ENCODE measurements around the gene ZNF718. TPM values are rescaled to one million over a fixed set of nuclear protein-coding genes. Genes with fewer than 3 reads are reported as not detected.
"Not testable (repeated sequence)": the region's sequence is repeated elsewhere in the genome, so short reads cannot be mapped to it uniquely, and the experiment has no call there.

The ZNF718 gene
- total and polyA plus RNA-seq, 2 experiments from 2014 or later = 9.7 to 35.1 TPM

DNA sequence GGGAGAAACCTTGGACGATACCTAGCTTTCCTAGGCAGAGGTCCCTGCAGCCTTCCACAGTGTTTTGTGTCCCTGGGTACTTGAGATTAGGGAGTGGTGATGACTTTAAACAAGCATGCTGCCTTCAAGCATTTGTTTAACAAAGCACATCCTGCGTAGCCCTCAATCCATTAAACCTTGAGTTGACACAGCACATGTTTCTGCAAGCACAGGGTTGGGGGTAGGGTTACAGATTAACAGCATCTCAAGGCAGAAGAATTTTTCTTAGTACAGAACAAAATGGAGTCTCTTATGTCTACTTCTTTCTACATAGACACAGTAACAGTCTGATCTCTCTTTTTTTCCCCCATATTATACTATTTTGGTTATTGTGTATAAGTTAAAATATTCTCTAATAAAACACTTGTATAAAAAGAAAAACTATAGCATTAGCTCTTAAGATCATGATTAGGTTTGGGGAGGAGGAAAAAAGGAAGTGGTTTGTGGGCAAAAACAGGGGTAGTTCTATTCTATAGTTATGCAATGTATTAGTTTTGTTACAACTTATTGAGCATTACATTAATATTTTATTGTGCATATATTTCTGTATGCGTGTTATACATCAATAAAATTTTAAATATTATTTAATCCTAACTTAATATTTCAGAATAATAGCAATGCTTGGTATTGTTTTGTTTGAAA is 84.3 kb downstream of the ZNF718 start:
- H3K27ac Mint-ChIP-seq; H2AFZ ChIP-seq; H3K9me2 ChIP-seq (ENCODE audit: insufficient read depth); H3K79me2 ChIP-seq (replicated peaks; ENCODE audit: insufficient read depth); H3K36me3 ChIP-seq (ENCODE audit: insufficient read depth); H3F3A ChIP-seq (replicated peaks; ENCODE audit: low read depth); H3K27me3 ChIP-seq (ENCODE audit: insufficient read depth); H4K20me1 ChIP-seq (replicated peaks; ENCODE audit: insufficient read depth); ATAC-seq: not testable (repeated sequence)
- H3K4me2 ChIP-seq = 0 out of 2 replicates have a peak overlapping the region, but pooled peaks have one; percentile 39
- DNase-seq (ENCODE audit: low spot score) = peak; percentile 46
- Mint-ChIP-seq H3K9me3 (peaks cover 21% of the 10 kb centered on the region), H3K4me3 (peak overlapping the region; percentile 22; the same call in 1 of the 3 replicates), H3K36me3 (ENCODE audit: low read depth) (peaks cover 26% of the 10 kb centered on the region), H3K27me3 (ENCODE audit: insufficient read depth, low read depth, poor library complexity) (peaks cover 17% of the 10 kb centered on the region), H3K4me1 (peaks cover 36% of the 10 kb centered on the region)
- H3K27ac ChIP-seq (ENCODE audit: low read depth) = peak overlapping the region; percentile 68; the same call in 1 of the 2 replicates
- H3K4me3 ChIP-seq = 0 out of 2 replicates have a peak overlapping the region, but pooled peaks have one; percentile 28
- H3K4me1 ChIP-seq (ENCODE audit: insufficient read depth) = peaks cover 14% of the 10 kb centered on the region; the same call in 1 of the 2 replicates

DNA sequence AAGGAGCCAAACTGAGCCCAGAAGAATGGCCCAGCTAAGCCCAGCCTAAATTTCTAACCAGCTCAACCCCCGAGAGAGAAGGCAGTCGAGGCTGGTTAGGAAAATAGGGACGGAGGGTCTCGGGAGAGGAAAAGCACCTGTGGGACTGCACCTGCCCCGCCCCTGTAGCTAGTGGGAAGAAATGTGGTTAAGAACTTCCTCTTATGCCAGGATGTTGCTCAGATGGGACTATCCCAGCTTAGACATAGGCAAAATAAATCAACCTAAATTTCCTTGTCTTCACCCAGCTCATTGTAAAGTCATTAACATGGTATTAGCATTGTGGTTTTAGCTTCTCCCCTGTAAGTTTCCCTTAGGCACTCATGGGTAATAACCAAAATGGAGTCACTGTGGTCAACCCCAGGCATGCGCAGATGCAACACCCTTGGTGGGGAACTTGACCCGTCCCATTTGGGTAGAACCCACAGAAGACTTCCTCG is 86.8 kb downstream of the ZNF718 start:
- H3K9me3 Mint-ChIP-seq = peaks cover 5% of the 10 kb centered on the region
- H3K9me2 ChIP-seq (ENCODE audit: insufficient read depth) = no peaks in the 10 kb centered on the region
- peaks cover 26% of the 10 kb centered on the region for H3K4me1 ChIP-seq (ENCODE audit: insufficient read depth)
- no peaks in the 10 kb centered on the region for H3K27me3 ChIP-seq (ENCODE audit: insufficient read depth)
- H3F3A ChIP-seq (replicated peaks; ENCODE audit: low read depth) = no peaks in the 10 kb centered on the region
- H3K36me3 ChIP-seq (ENCODE audit: insufficient read depth) = peaks cover 9% of the 10 kb centered on the region; the same call in 1 of the 2 replicates
- H3K36me3 Mint-ChIP-seq (ENCODE audit: low read depth) = peaks cover 22% of the 10 kb centered on the region
- no peak overlapping the region for H3K4me2 ChIP-seq
- no peak overlapping the region for H3K4me3 ChIP-seq
- peaks cover 17% of the 10 kb centered on the region for H3K27me3 Mint-ChIP-seq (ENCODE audit: insufficient read depth, low read depth, poor library complexity)
- no peak for DNase-seq (ENCODE audit: low spot score)
- no peak overlapping the region for H3K4me3 Mint-ChIP-seq
- H4K20me1 ChIP-seq (replicated peaks; ENCODE audit: insufficient read depth) = peaks cover 17% of the 10 kb centered on the region
- H3K27ac Mint-ChIP-seq = no peak overlapping the region
- H3K79me2 ChIP-seq (replicated peaks; ENCODE audit: insufficient read depth) = peaks cover 33% of the 10 kb centered on the region
- peaks cover 58% of the 10 kb centered on the region for H3K4me1 Mint-ChIP-seq
- H3K27ac ChIP-seq (ENCODE audit: low read depth) = no peak overlapping the region
- no peak overlapping the region for H2AFZ ChIP-seq
- ATAC-seq = no peak
- TF ChIP-seq, protein P1, sequence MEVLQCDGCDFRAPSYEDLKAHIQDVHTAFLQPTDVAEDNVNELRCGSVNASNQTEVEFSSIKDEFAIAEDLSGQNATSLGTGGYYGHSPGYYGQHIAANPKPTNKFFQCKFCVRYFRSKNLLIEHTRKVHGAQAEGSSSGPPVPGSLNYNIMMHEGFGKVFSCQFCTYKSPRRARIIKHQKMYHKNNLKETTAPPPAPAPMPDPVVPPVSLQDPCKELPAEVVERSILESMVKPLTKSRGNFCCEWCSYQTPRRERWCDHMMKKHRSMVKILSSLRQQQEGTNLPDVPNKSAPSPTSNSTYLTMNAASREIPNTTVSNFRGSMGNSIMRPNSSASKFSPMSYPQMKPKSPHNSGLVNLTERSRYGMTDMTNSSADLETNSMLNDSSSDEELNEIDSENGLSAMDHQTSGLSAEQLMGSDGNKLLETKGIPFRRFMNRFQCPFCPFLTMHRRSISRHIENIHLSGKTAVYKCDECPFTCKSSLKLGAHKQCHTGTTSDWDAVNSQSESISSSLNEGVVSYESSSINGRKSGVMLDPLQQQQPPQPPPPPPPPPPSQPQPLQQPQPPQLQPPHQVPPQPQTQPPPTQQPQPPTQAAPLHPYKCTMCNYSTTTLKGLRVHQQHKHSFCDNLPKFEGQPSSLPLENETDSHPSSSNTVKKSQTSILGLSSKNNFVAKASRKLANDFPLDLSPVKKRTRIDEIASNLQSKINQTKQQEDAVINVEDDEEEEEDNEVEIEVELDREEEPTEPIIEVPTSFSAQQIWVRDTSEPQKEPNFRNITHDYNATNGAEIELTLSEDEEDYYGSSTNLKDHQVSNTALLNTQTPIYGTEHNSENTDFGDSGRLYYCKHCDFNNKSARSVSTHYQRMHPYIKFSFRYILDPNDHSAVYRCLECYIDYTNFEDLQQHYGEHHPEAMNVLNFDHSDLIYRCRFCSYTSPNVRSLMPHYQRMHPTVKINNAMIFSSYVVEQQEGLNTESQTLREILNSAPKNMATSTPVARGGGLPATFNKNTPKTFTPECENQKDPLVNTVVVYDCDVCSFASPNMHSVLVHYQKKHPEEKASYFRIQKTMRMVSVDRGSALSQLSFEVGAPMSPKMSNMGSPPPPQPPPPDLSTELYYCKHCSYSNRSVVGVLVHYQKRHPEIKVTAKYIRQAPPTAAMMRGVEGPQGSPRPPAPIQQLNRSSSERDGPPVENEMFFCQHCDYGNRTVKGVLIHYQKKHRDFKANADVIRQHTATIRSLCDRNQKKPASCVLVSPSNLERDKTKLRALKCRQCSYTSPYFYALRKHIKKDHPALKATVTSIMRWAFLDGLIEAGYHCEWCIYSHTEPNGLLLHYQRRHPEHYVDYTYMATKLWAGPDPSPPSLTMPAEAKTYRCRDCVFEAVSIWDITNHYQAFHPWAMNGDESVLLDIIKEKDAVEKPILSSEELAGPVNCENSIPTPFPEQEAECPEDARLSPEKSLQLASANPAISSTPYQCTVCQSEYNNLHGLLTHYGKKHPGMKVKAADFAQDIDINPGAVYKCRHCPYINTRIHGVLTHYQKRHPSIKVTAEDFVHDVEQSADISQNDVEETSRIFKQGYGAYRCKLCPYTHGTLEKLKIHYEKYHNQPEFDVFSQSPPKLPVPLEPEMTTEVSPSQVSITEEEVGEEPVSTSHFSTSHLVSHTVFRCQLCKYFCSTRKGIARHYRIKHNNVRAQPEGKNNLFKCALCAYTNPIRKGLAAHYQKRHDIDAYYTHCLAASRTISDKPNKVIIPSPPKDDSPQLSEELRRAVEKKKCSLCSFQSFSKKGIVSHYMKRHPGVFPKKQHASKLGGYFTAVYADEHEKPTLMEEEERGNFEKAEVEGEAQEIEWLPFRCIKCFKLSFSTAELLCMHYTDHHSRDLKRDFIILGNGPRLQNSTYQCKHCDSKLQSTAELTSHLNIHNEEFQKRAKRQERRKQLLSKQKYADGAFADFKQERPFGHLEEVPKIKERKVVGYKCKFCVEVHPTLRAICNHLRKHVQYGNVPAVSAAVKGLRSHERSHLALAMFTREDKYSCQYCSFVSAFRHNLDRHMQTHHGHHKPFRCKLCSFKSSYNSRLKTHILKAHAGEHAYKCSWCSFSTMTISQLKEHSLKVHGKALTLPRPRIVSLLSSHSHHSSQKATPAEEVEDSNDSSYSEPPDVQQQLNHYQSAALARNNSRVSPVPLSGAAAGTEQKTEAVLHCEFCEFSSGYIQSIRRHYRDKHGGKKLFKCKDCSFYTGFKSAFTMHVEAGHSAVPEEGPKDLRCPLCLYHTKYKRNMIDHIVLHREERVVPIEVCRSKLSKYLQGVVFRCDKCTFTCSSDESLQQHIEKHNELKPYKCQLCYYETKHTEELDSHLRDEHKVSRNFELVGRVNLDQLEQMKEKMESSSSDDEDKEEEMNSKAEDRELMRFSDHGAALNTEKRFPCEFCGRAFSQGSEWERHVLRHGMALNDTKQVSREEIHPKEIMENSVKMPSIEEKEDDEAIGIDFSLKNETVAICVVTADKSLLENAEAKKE (CRISPR knock-in tag; IDR thresholded peaks at IDR 0.05) = no peak
- no peak for TF ChIP-seq JUNB (IDR thresholded peaks at IDR 0.05; ENCODE audit: unreplicated experiment)
- TF ChIP-seq NANOG (IDR thresholded peaks at IDR 0.05; ENCODE audit: borderline replicate concordance) = no peak
- TF ChIP-seq CREB1 (CRISPR knock-in tag; IDR thresholded peaks at IDR 0.05; ENCODE audit: low read depth) = no peak
- TF ChIP-seq, protein P2, sequence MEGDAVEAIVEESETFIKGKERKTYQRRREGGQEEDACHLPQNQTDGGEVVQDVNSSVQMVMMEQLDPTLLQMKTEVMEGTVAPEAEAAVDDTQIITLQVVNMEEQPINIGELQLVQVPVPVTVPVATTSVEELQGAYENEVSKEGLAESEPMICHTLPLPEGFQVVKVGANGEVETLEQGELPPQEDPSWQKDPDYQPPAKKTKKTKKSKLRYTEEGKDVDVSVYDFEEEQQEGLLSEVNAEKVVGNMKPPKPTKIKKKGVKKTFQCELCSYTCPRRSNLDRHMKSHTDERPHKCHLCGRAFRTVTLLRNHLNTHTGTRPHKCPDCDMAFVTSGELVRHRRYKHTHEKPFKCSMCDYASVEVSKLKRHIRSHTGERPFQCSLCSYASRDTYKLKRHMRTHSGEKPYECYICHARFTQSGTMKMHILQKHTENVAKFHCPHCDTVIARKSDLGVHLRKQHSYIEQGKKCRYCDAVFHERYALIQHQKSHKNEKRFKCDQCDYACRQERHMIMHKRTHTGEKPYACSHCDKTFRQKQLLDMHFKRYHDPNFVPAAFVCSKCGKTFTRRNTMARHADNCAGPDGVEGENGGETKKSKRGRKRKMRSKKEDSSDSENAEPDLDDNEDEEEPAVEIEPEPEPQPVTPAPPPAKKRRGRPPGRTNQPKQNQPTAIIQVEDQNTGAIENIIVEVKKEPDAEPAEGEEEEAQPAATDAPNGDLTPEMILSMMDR (conservative IDR thresholded peaks at IDR 0.05; ENCODE audit: low read depth in 2 of 2) = no peak
- TF ChIP-seq EZH2 (IDR thresholded peaks at IDR 0.05; ENCODE audit: low read depth, unreplicated experiment) = no peak
- TF ChIP-seq, protein P3, sequence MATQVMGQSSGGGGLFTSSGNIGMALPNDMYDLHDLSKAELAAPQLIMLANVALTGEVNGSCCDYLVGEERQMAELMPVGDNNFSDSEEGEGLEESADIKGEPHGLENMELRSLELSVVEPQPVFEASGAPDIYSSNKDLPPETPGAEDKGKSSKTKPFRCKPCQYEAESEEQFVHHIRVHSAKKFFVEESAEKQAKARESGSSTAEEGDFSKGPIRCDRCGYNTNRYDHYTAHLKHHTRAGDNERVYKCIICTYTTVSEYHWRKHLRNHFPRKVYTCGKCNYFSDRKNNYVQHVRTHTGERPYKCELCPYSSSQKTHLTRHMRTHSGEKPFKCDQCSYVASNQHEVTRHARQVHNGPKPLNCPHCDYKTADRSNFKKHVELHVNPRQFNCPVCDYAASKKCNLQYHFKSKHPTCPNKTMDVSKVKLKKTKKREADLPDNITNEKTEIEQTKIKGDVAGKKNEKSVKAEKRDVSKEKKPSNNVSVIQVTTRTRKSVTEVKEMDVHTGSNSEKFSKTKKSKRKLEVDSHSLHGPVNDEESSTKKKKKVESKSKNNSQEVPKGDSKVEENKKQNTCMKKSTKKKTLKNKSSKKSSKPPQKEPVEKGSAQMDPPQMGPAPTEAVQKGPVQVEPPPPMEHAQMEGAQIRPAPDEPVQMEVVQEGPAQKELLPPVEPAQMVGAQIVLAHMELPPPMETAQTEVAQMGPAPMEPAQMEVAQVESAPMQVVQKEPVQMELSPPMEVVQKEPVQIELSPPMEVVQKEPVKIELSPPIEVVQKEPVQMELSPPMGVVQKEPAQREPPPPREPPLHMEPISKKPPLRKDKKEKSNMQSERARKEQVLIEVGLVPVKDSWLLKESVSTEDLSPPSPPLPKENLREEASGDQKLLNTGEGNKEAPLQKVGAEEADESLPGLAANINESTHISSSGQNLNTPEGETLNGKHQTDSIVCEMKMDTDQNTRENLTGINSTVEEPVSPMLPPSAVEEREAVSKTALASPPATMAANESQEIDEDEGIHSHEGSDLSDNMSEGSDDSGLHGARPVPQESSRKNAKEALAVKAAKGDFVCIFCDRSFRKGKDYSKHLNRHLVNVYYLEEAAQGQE (IDR thresholded peaks at IDR 0.05; ENCODE audit: unreplicated experiment) = no peak
- no peak for TF ChIP-seq STAT1 (IDR thresholded peaks at IDR 0.05; ENCODE audit: unreplicated experiment)

All from GM23338 (cell line).